T-cell (primary cell): ENCODE data around the gene CYTH1. TPM values are rescaled to one million over a fixed set of nuclear protein-coding genes. Genes with fewer than 3 reads are reported as not detected.
A peak's percentile ranks its signal among the peaks of the same experiment; 100 is the strongest.
"Not testable (repeated sequence)": the region's sequence is repeated elsewhere in the genome, so short reads cannot be mapped to it uniquely, and the experiment has no call there.

Experiments used
- ATAC-seq, 4 experiments: fragments of 200-7000 bp in 3 of 4; fragments of 150-1000 bp in 1 of 4; cut with Tn5 transposase; replicated peaks in 1 of 4; 1 replicate in 3 of 4; 2 replicates in 1 of 4; pipeline ENCODE4 v1.10.0; 2021; ENCODE audit warnings: moderate library complexity in 3 of 4, mild to moderate bottlenecking in 2 of 4, moderate number of reproducible peaks in 1 of 4
- CTCF ChIA-PET, 2 donors: fragments of 300-600 bp; sonication (Branson Sonifier 250); formaldehyde crosslinking; loops; one replicate each; lab custom pipeline; 2022; ENCODE audit warnings: antibody characterized with exemption in 2 of 2; lab: Charles Lee
- POLR2A ChIA-PET, 2 donors: fragments of 300-600 bp; sonication (Branson Sonifier 250); formaldehyde crosslinking; loops; one replicate each; lab custom pipeline; 2022; ENCODE audit warnings: antibody characterized with exemption in 2 of 2; lab: Charles Lee
- DNase-seq, 35 experiments: peaks; one replicate each; pipeline versions ENCODE4 v3.0.0 to v3.0.0-alpha.2; 2013 to 2023
- H3K27ac ChIP-seq: one replicate; pipeline ENCODE4 v1.5.1; 2013; ENCODE audit warnings: low read length
- H3K27me3 ChIP-seq, 2 experiments: replicated peaks in 1 of 2; 1 replicate in 1 of 2; 2 replicates in 1 of 2; pipeline versions ENCODE4 v1.6.1 to v1.7.0; 2013; ENCODE audit warnings: low read length in 1 of 2, mixed read lengths in 1 of 2; ENCODE audit not compliant: control insufficient read depth in 2 of 2, insufficient read depth in 2 of 2; ENCODE audit errors: extremely low read depth in 1 of 2
- H3K36me3 ChIP-seq, 2 donors: 1 replicate in 1 of 2; 2 replicates in 1 of 2; pipeline versions ENCODE4 v1.6.1 to v1.7.0; 2013; ENCODE audit warnings: low read length in 1 of 2; ENCODE audit not compliant: control insufficient read depth in 2 of 2, insufficient read depth in 1 of 2; ENCODE audit errors: extremely low read depth in 1 of 2
- H3K4me1 ChIP-seq, 2 experiments: 1 replicate in 1 of 2; 2 replicates in 1 of 2; pipeline versions ENCODE4 v1.6.1 to v1.7.0; 2013; ENCODE audit warnings: low read length in 2 of 2, mixed read lengths in 1 of 2; ENCODE audit not compliant: insufficient read depth in 2 of 2, control insufficient read depth in 1 of 2; ENCODE audit errors: extremely low read depth in 1 of 2
- H3K4me3 ChIP-seq, 2 donors: 1 replicate in 1 of 2; 2 replicates in 1 of 2; pipeline versions ENCODE4 v1.5.1 to v1.7.0; 2013; ENCODE audit warnings: mild to moderate bottlenecking in 2 of 2, low read length in 1 of 2, moderate library complexity in 1 of 2; ENCODE audit not compliant: control insufficient read depth in 1 of 2; ENCODE audit errors: extremely low read depth in 1 of 2
- H3K9me3 ChIP-seq: 2 replicates; pipeline ENCODE4 v1.7.0; 2013
- H3K27ac Mint-ChIP-seq, 2 donors: one replicate each; pipeline ENCODE4 v1.8.0; 2020 to 2021; ENCODE audit warnings: mild to moderate bottlenecking in 2 of 2, mixed read lengths in 2 of 2
- H3K27me3 Mint-ChIP-seq, 2 donors: one replicate each; pipeline ENCODE4 v1.8.0; 2021 to 2022; ENCODE audit warnings: mixed read lengths in 2 of 2
- H3K36me3 Mint-ChIP-seq: one replicate; pipeline ENCODE4 v1.8.0; 2021; ENCODE audit warnings: mixed read lengths
- H3K4me1 Mint-ChIP-seq, 3 donors: one replicate each; pipeline ENCODE4 v1.8.0; 2020 to 2022; ENCODE audit warnings: mixed read lengths in 3 of 3, mild to moderate bottlenecking in 1 of 3
- H3K4me3 Mint-ChIP-seq, 3 donors: one replicate each; pipeline ENCODE4 v1.8.0; 2020 to 2022; ENCODE audit warnings: mild to moderate bottlenecking in 3 of 3, mixed read lengths in 3 of 3, moderate library complexity in 3 of 3
- H3K9me3 Mint-ChIP-seq, 3 donors: one replicate each; pipeline ENCODE4 v1.8.0; 2020 to 2022; ENCODE audit warnings: mixed read lengths in 3 of 3
- WGBS: methylation state at CpG from one replicate; pipeline ENCODE4 v1.1.5; 2013; ENCODE audit warnings: missing lambda C conversion rate; ENCODE audit not compliant: insufficient coverage; 5-methylcytosine and 5-hydroxymethylcytosine counted together
- total RNA-seq, 35 experiments: library from RNA in 6 of 35; stranded (reverse) in 6 of 35; fragments of 120-200 nt in 1 of 35; gene quantifications; one replicate each; pipeline versions ENCODE4 v1.2.1 to v1.2.4 and lab custom pipeline; 2013 to 2026

The CYTH1 gene
- total RNA-seq, 5 donors from 2014 or later (not counting 1 experiment from before 2014, with no cell fraction given): 357 to 509 (median 372) TPM

GRCh38 chr17:78751000-78751399 lies 31.1 kb downstream of the CYTH1 start:
- not testable (repeated sequence) for H3K27me3 Mint-ChIP-seq, H3K36me3 ChIP-seq, DNase-seq, ATAC-seq, H3K4me3 ChIP-seq, H3K36me3 Mint-ChIP-seq, H3K27me3 ChIP-seq, H3K9me3 ChIP-seq, H3K9me3 Mint-ChIP-seq
- 84% methylated on average over 4 of the region's 5 CpGs for WGBS
- Histone ChIP-seq H3K4me1 (peaks cover 75 to 89% of the 10 kb centered on the region in 2 experiments), H3K27ac (peak overlapping the region; percentile 93)
- CTCF ChIA-PET: interaction anchor here in 1 of 2 donors (1.0 kb wide), 1 partner anchor 30 kb away, joined by 3 read pairs; no protein-coding TSS in a partner anchor
- peak overlapping the region; percentile 41 to 83 (median 42) for H3K4me3 Mint-ChIP-seq
- H3K27ac Mint-ChIP-seq: peak overlapping the region; percentile 91
- H3K4me1 Mint-ChIP-seq: peaks cover 91 to 94% (median 92%) of the 10 kb centered on the region in 3 donors
- POLR2A ChIA-PET: interaction anchor here in 1 of 2 donors (1.2 kb wide), 1 partner anchor 15 kb away, joined by 6 read pairs; no protein-coding TSS in a partner anchor

- Histone ChIP-seq H3K9me3 (no peaks in the 10 kb centered on the region), H3K4me1 (peaks cover 85 to 89% of the 10 kb centered on the region in 2 experiments), H3K4me3 (peak overlapping the region; percentile 35 to 66), H3K36me3 (peaks cover 3 to 8% of the 10 kb centered on the region in 2 donors), H3K27ac (peak overlapping the region; percentile 93), H3K27me3 (no peaks in the 10 kb centered on the region)
- Mint-ChIP-seq H3K4me3 (peak overlapping the region; percentile 73 to 83 (median 74)), H3K27me3 (no peaks in the 10 kb centered on the region), H3K36me3 (peaks cover 11% of the 10 kb centered on the region), H3K4me1 (peaks cover 97 to 100% (median 97%) of the 10 kb centered on the region in 3 donors), H3K9me3 (no peaks in the 10 kb centered on the region), H3K27ac (peak overlapping the region; percentile 90 to 94)
- 16% methylated on average over 7 of the region's 8 CpGs for WGBS
- DNase-seq: peak; percentile 58 to 89 (median 79)
- CTCF ChIA-PET: interaction anchor here in 1 of 2 donors (0.5 to 1.9 kb wide), 10 partner anchors 8 to 92 kb away, joined by 3 to 11 read pairs (median 3); no protein-coding TSS in a partner anchor
- POLR2A ChIA-PET: interaction anchor here (0.6 to 1.9 kb wide), 7 partner anchors 10 to 31 kb away, joined by 3 to 7 read pairs (median 5); no protein-coding TSS in a partner anchor
- ATAC-seq: peak; percentile 89 to 94 (median 93)
These were observed 33.2 kb downstream of the CYTH1 start for GRCh38 chr17:78748730-78749317.

- H3K27ac ChIP-seq: peak overlapping the region; percentile 93
- no peaks in the 10 kb centered on the region for H3K9me3 ChIP-seq
- peaks cover 12% of the 10 kb centered on the region for H3K36me3 Mint-ChIP-seq
- peaks cover 98 to 100% (median 99%) of the 10 kb centered on the region in 3 donors for H3K4me1 Mint-ChIP-seq
- DNase-seq: peak in 1 of 35 experiments; percentile 57
- no peaks in the 10 kb centered on the region for H3K9me3 Mint-ChIP-seq
- H3K4me3 ChIP-seq: peak overlapping the region; percentile 35 to 66
- H3K27me3 Mint-ChIP-seq: no peaks in the 10 kb centered on the region
- no peaks in the 10 kb centered on the region for H3K27me3 ChIP-seq
- peak overlapping the region; percentile 73 to 83 (median 74) for H3K4me3 Mint-ChIP-seq
- peak in 2 of 4 experiments; percentile 1 to 7 for ATAC-seq
- ChIA-PET CTCF (interaction anchor here in 1 of 2 donors (0.6 to 2.5 kb wide), 11 partner anchors 9 to 93 kb away, joined by 3 to 13 read pairs (median 4); no protein-coding TSS in a partner anchor), POLR2A (interaction anchor here (0.6 to 2.0 kb wide), 8 partner anchors 11 to 38 kb away, joined by 3 to 7 read pairs (median 4); no protein-coding TSS in a partner anchor)
- H3K4me1 ChIP-seq: peaks cover 85 to 89% of the 10 kb centered on the region in 2 experiments
- peak overlapping the region; percentile 90 to 94 for H3K27ac Mint-ChIP-seq
- 0% methylated on average over 5 of the region's 6 CpGs for WGBS
- H3K36me3 ChIP-seq: peaks cover 3 to 14% of the 10 kb centered on the region in 2 donors
These were observed 33.9 kb downstream of the CYTH1 start for GRCh38 chr17:78748048-78748729.

- H3K27me3 Mint-ChIP-seq: no peaks in the 10 kb centered on the region
- Histone ChIP-seq H3K9me3 (no peaks in the 10 kb centered on the region), H3K27ac (peak overlapping the region; percentile 93), H3K4me1 (peaks cover 82 to 88% of the 10 kb centered on the region in 2 experiments), H3K36me3 (peaks cover 3 to 16% of the 10 kb centered on the region in 2 donors), H3K4me3 (peak overlapping the region in 1 of 2 donors; percentile 35), H3K27me3 (no peaks in the 10 kb centered on the region)
- DNase-seq (peak in 1 of 35 experiments; percentile 49), ATAC-seq (no peak)
- H3K36me3 Mint-ChIP-seq: peaks cover 16% of the 10 kb centered on the region
- H3K9me3 Mint-ChIP-seq: no peaks in the 10 kb centered on the region
- H3K27ac Mint-ChIP-seq: peak overlapping the region; percentile 90 to 94
- H3K4me1 Mint-ChIP-seq: peaks cover 97 to 100% (median 98%) of the 10 kb centered on the region in 3 donors
- POLR2A ChIA-PET: interaction anchor here (0.6 to 2.0 kb wide), 5 partner anchors 11 to 38 kb away, joined by 3 to 7 read pairs (median 5); no protein-coding TSS in a partner anchor
- 100% methylated on average over 1 of the region's 2 CpGs for WGBS
- CTCF ChIA-PET: interaction anchor here in 1 of 2 donors (0.6 to 2.5 kb wide), 8 partner anchors 11 to 70 kb away, joined by 3 to 13 read pairs (median 4); no protein-coding TSS in a partner anchor
- H3K4me3 Mint-ChIP-seq: peak overlapping the region; percentile 73 to 83 (median 74)
These were observed 34.6 kb downstream of the CYTH1 start for GRCh38 chr17:78747488-78747887.

- H3K9me3 ChIP-seq: no peaks in the 10 kb centered on the region
- H3K4me3 ChIP-seq: peak overlapping the region in 1 of 2 donors; percentile 11
- no peak for DNase-seq
- H3K4me1 Mint-ChIP-seq: peaks cover 97 to 100% (median 98%) of the 10 kb centered on the region in 3 donors
- peak overlapping the region; percentile 90 to 94 for H3K27ac Mint-ChIP-seq
- WGBS: no CpG with 5 or more reads among the region's 2 CpGs
- H3K9me3 Mint-ChIP-seq: no peaks in the 10 kb centered on the region
- H3K36me3 Mint-ChIP-seq: peaks cover 13% of the 10 kb centered on the region
- H3K4me1 ChIP-seq: peaks cover 83 to 90% of the 10 kb centered on the region in 2 experiments
- H3K4me3 Mint-ChIP-seq: peak overlapping the region; percentile 73 to 83 (median 74)
- CTCF ChIA-PET: interaction anchor here in 1 of 2 donors (0.5 to 2.5 kb wide), 6 partner anchors 10 to 70 kb away, joined by 3 to 13 read pairs (median 4); no protein-coding TSS in a partner anchor
- POLR2A ChIA-PET: interaction anchor here in 1 of 2 donors (2.0 kb wide), 1 partner anchor 12 kb away, joined by 6 read pairs; no protein-coding TSS in a partner anchor
- no peaks in the 10 kb centered on the region for H3K27me3 ChIP-seq
- no peak for ATAC-seq
- H3K27me3 Mint-ChIP-seq: no peaks in the 10 kb centered on the region
- peaks cover 3 to 16% of the 10 kb centered on the region in 2 donors for H3K36me3 ChIP-seq
- peak overlapping the region; percentile 93 for H3K27ac ChIP-seq
These were observed 35.2 kb downstream of the CYTH1 start for GRCh38 chr17:78746949-78747269.
